Stimulated activated CD8-positive, alpha-beta memory T cell treated with anti-CD3 and anti-CD28 coated beads, Interleukin-15, amount 100 ng/mL, for 4 hours (primary cell): ENCODE measurements around the gene ATP13A1.
"Not testable (repeated sequence)": the region's sequence is repeated elsewhere in the genome, so short reads cannot be mapped to it uniquely, and the experiment has no call there.

ENCODE experiments used
- DNase-seq, 2 donors: peaks; one replicate each; pipeline ENCODE4 v3.0.0-alpha.2; 2020; ENCODE audit warnings: low read depth in 2 of 2

ATP13A1 gene

DNA sequence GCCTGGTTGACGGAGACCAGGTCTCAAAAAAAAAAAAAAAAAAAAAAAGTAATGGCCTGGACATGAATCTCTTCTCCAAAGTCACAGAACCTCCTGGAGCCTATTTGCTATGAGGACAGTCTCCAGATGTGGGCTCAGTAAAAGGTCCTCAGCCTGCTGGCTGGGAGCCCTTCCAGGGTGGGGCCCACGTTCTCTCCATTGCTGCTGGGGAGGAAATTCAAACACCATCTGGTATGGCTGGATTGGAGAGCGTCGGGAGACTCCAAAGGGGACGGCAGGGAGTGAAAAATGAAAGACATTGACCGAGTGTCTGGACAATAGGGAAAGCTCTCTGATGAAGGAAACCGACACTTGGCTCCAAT, 43.6 kb downstream of the ATP13A1 start:
- no peak for DNase-seq

DNA sequence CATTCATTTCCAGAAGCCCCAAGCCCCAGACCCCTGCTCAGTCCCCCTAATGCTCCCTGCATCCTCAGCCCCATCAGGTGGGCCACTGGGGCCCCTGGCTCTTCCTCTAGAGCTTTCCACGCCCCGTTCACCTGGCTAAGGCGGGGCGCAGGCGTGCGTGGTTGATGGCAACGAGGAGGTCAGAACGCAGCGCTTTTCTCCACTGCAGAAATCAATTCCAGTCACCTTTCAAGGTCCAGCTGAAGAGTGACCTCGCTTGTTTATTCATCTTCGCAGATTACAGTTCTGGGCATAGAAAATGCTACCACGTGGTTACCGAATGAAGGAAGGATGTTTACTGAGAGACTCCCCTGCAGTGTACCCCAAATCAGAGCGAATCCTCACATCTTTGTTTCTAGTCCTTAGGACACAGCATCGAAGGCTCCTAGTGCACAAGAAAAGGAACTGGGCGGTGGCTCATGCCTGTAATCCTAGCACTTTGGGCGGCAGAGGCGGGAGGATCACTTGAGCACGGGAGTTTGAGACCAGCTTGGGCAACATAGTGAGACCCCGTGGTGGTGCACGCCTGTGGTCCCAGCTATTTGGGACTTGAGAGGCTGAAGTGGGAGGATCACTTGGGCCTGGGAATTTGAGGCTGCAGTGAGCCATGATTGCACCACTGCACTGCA, 44.2 kb downstream of the ATP13A1 start:
- no peak for DNase-seq

DNA sequence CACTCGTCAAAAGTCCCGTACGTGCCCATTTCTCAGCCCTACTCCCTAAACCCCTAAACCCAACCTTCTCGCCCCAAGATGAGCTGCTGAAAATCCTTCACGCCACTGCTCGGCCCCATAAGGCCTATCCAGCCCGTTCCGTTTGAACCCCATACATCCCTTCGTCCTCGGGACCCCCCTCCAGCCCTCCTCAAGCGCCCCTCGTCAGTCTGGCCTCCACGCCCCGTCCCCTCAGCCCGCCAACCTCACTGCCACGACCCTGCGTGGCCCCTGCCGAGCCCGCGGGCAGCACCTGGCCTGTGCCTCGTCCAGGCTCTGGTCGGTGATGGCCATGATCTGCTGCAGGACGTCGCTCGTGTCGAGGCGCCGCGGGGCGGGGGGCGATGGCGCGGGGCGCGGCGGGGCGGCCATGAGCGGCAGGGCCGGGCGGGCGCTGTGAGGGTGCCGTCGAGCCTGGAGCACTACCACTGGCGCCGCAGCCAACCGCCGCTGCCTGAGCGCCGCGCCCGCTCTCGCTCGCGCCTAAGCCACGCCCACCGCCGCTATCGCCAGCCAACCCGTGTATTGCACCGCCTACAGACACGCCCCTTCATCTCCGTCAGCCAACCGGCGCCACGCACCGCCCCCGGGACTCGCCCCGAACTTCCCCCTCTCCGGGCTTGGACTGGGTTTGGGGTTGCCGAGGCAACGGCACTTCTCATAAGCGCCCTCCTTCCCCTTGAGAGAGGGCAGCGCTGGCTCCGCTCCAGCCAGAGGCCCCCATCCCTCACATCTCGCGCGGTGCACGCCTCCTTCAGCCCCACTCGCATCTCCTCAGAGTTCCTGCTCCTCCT, 45.0 kb downstream of the ATP13A1 start, which contains the start of gene PBX4:
TSS of gene PBX4 (minus strand) at position 469 of the 833 bp plus-strand sequence. CDS start at position 411, 58 bp downstream.
- DNase-seq: peak; percentile 98

DNA sequence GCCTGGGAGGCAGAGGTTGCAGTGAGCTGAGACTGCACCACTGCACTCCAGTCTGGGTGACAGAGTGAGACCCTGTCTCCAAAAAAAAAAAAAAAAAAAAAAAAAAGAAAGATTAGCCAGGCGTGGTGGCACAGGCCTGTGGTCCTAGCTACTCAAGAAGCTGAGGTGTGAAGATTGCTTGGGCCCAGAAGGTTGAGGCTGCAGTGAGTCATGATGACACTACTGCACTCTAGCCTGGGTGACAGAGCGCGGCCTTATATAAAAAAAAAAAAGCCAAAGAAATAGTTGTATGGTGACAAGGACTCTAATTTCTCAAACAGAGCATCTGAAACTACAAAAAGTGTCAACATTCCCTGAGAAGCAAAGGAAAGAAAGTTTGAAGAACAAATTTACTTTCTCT, 48.4 kb downstream of the ATP13A1 start:
- no peak for DNase-seq

DNA sequence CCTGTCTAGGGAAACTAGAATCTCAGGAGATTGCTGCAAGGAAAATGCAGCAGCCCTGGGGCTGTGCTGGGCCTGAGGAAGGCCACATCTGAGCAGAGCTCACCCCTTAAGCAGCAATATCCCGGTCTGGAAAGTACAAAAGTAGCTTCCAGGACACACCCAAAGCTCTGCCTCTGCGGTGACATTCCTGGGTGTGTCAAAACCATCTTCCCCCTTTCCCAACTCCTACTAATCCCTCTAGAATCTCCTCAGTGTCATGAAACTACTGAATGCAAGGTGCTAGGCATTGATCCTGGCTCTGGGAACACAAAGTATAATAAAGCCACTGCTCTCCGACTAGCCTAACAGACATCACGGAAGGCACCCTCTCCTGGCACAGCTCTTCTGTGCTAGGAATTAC, 50.0 kb downstream of the ATP13A1 start:
- DNase-seq: no peak

DNA sequence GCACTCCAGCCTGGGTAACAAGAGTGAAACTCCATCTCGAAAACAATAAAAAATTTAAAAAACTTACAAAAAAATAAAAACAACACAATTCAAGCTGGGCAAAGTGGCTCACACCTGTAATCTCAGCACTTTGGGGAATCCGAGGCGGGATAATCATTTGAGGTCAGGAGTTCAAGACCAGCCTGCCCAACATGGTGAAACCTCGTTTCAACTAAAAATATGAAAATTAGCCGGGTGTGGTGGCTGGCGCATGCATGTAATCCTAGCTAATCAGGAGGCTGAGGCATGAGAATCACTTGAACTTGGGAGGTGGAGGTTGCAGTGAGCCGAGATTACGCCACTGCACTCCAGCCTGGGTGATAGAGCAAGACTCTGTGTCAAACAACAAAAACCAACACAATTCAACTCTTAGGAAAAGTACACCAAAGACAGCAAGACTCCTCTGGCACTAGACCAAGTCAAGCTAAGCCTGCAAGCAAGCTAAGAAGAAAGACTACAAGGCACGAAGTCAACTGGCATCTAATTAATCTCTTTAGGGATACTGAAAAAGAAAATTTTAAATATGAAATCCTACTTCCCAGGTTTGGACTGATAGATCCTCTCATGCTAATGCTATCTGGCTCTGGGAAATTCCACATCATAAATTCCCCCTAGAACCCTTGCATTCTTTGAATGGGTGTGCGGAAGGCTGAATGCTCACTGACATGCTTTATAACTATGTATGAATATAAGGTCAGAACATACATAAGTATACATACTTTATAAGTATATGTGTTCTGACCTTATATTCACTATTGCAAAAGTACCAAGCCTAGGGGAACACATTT, 52.9 kb downstream of the ATP13A1 start:
- no peak for DNase-seq

DNA sequence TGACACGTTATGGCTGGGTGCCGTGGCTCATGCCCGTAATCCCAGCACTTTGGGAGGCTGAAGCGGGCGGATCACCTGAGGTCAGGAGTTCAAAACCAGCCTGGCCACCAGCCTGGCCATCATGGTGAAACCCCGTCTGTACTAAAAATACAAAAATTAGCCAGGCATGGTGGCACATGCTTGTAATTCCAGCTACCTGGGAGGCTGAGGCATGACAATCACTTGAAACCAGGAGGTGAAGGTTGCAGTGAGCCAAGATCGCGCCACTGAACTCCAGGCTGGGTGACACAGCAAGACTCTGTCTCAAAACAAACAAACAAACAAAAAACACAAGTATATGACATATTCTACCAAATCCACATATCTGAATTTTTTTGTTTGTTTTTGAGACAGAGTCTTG, 56.8 kb downstream of the ATP13A1 start:
- DNase-seq: not testable (repeated sequence)

DNA sequence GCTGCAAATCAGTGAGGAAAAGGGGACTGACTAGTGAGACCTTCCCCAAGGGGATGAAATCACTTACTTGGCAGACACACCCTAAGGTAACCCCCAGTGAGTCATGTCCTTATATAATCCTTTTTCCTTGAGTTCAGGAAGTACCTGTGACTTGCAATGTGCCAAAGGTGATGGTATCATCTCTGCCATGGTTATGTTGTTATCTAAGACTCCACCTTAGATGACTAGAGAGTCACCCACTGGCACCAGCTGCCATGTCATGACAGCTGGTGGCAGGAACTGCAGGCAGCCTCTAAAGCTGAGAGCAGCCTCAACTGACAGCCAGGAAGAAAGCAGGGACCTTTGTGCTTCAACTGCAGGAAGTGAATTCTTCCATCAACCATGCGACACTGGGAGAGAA, 57.5 kb downstream of the ATP13A1 start:
- DNase-seq: peak in 1 of 2 donors; percentile 20

DNA sequence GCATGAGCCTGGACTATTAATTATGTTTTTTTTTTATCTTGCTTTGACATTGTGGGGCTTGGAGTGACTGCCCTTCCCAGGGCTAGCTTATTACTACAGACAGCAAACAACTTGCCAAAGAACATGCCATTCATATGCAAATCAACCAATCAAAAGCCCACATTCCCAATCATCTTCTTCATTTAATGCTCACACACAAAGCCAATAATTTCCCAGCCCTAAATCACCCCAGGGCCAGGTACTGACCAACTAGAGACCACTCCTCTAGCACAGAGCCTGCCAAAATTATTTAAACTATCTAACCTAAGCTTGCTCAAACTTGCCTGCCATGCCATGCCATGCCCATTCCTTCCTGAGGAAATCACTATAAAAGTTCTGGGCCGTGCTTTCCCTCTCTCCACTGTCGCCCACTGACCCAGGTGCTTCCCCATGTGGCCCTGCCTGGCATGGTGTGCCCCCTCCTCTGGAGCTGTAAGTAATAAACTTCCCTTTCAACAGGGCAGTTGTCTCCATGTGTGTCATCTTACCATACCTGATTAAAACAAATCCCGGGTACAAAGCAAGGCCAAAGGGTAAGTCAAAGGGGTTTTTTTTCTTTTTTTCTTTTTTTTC, 60.7 kb downstream of the ATP13A1 start:
- no peak for DNase-seq

DNA sequence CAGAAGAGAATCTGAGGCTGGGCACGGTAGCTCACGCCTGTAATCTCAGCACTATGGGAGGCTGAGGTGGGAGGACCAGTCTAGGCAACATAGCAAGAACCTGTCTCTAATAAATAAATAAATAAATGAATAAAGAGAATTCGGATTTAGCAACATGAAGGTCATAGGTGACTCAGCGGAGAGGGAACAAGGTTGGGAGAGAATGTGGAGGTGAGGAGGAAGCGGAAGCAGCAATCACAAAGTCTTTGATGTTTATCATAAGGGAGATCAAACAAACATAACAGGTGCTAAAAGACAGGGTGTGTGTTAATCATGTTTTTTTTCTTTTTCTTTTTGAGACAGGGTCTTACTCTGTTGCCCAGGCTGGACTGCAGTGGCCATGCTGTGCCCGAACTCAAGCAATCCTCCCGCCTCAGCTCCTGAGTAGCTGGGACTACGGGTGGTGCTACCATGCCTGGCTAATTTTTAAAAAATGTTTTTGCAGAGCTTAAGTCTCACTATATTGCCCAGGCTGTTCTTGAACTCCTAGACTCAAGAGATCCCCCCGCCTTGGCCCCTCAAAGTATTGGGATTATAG, 61.3 kb downstream of the ATP13A1 start:
- DNase-seq: no peak

DNA sequence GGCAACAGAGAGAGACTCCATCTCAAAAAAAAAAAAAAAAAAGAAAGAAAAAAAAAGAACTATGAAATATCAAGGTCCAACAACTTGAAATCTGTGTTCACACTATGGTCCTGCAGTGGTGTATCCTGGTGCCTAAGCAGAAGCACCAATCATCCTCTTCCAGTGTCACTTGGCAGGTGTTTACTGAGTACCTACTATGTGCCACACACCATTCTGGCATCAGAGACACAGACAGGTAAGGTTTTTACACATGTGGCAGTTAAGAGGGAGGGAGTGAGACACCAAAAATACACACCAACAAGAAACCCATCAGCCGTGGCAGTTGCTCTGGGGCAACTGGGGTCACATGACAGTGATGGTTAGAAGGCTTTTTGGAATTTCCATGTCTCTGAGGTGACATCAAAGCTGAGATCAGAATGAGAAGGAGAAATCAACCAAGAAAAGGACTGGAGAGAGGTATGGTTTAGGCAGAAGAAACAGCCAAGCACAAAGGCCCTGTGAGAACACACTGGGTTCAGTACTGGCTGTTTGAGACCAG, 62.6 kb downstream of the ATP13A1 start:
- no peak for DNase-seq

DNA sequence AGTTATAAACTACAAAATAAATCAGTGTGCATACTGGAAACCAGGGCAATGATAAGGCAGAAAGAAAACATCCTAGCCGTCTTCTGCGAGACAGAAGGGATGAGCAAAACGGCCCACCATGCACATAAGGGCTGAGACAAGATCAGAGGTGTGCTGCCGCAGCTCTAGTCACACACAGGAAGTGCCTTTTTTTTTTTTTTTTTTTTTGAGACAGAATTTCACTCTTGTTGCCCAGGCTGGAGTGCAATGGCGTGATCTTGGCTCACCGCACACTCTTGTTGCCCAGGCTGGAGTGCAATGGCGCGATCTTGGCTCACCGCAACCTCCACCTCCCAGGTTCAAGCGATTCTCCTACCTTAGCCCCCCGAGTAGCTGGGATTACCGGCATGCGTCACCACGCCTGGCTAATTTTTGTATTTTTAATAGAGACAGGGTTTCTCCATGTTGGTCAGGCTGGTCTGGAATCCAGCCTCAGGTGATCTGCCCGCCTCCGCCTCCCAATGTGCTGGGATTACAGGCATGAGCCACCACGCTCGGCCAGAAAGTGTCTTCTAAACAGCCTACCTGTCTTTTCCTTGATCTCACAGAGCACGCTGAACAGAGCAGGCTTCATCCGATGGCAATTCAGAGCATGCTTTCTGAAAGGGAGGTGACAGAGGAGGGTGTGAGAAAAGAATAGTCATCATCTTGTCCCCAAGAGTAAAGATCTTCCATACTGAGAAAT, 64.6 kb downstream of the ATP13A1 start:
- peak; percentile 37 to 46 for DNase-seq

DNA sequence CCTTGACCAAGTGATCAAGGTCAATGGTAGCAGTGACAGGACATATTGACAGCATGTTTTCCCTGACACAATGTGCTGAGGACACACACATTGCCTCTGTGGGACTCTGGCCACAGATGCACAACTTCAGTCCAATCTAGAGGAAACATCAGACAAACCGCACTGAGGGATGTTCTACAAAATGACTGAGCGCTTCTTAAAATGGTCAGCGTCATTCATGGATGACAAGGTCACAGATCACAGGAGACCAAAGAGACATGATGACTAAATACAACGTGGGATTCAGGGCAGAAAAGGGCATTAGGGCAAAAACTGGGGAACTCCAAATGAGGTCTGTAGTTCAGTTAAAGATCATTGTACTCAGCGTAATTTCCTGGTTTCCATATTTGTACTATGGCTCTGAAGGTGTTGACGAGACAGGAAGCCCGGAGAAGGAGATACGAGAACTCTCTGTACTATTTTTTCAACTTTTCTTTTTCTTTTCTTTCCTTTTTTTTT, 65.6 kb downstream of the ATP13A1 start:
- peak in 1 of 2 donors; percentile 31 for DNase-seq
